ENCODE data around the gene HNRNPUL1. TPM values are rescaled to one million over a fixed set of nuclear protein-coding genes. Genes with fewer than 3 reads are reported as not detected.
A peak's percentile ranks its signal among the peaks of the same experiment; 100 is the strongest.
"Not testable (repeated sequence)": the region's sequence is repeated elsewhere in the genome, so short reads cannot be mapped to it uniquely, and the experiment has no call there.

HNRNPUL1 gene
- total RNA-seq, 1 donor from 2014 or later, result 244 TPM

- Mint-ChIP-seq H3K9me3 (no peaks in the 10 kb centered on the region), H3K27me3 (peaks cover 44% of the 10 kb centered on the region), H3K4me3 (no peak overlapping the region), H3K27ac (no peak overlapping the region), H3K36me3 (ENCODE audit: low read depth) (no peaks in the 10 kb centered on the region), H3K4me1 (peaks cover 12% of the 10 kb centered on the region)
- DNase-seq (no peak), ATAC-seq (ENCODE audit: low read depth) (no peak)
- no peak for TF ChIP-seq CTCF (IDR thresholded peaks at IDR 0.05)
- ChIA-PET CTCF (no interaction called here), POLR2A (no interaction called here)
- intact Hi-C loops (cut with micrococcal nuclease), result no loop called here
Measured at GRCh38 chr19:41224632-41225031, 39.5 kb upstream of the HNRNPUL1 start.

- Mint-ChIP-seq H3K27ac (no peak overlapping the region), H3K9me3 (no peaks in the 10 kb centered on the region), H3K36me3 (ENCODE audit: low read depth) (no peaks in the 10 kb centered on the region), H3K27me3 (peaks cover 39% of the 10 kb centered on the region), H3K4me3 (peak overlapping the region; percentile 58), H3K4me1 (peaks cover 12% of the 10 kb centered on the region)
- TF ChIP-seq CTCF (IDR thresholded peaks at IDR 0.05), result no peak
- CTCF ChIA-PET, result no interaction called here
- POLR2A ChIA-PET, result no interaction called here
- ATAC-seq (ENCODE audit: low read depth) (no peak), DNase-seq (no peak)
- intact Hi-C loops (cut with micrococcal nuclease), result no loop called here
Measured at GRCh38 chr19:41225238-41226052, 38.7 kb upstream of the HNRNPUL1 start.

- H3K36me3 Mint-ChIP-seq (ENCODE audit: low read depth), result no peaks in the 10 kb centered on the region
- ChIA-PET POLR2A (no interaction called here), CTCF (no interaction called here)
- intact Hi-C loops (cut with micrococcal nuclease), result no loop called here
- ATAC-seq (ENCODE audit: low read depth) (no peak), DNase-seq (no peak)
- H3K4me1 Mint-ChIP-seq, result peaks cover 12% of the 10 kb centered on the region
- peak overlapping the region; percentile 66 for H3K4me3 Mint-ChIP-seq
- no peak for TF ChIP-seq CTCF (IDR thresholded peaks at IDR 0.05)
- no peak overlapping the region for H3K27ac Mint-ChIP-seq
- no peaks in the 10 kb centered on the region for H3K9me3 Mint-ChIP-seq
- H3K27me3 Mint-ChIP-seq, result peaks cover 36% of the 10 kb centered on the region
Measured at GRCh38 chr19:41226053-41226873, 37.9 kb upstream of the HNRNPUL1 start.

- H3K27me3 Mint-ChIP-seq, result peaks cover 35% of the 10 kb centered on the region
- POLR2A ChIA-PET, result no interaction called here
- DNase-seq (no peak), ATAC-seq (ENCODE audit: low read depth) (no peak)
- H3K4me3 Mint-ChIP-seq, result no peak overlapping the region
- H3K9me3 Mint-ChIP-seq, result no peaks in the 10 kb centered on the region
- TF ChIP-seq CTCF (IDR thresholded peaks at IDR 0.05), result no peak
- intact Hi-C loops (cut with micrococcal nuclease), result no loop called here
- peaks cover 12% of the 10 kb centered on the region for H3K4me1 Mint-ChIP-seq
- no peaks in the 10 kb centered on the region for H3K36me3 Mint-ChIP-seq (ENCODE audit: low read depth)
- CTCF ChIA-PET, result no interaction called here
- H3K27ac Mint-ChIP-seq, result no peak overlapping the region
Measured at GRCh38 chr19:41226874-41227390, 37.2 kb upstream of the HNRNPUL1 start.

GRCh38 chr19:41228486-41228885 lies 35.7 kb upstream of the HNRNPUL1 start:
- TF ChIP-seq CTCF (IDR thresholded peaks at IDR 0.05), result no peak
- H3K27me3 Mint-ChIP-seq, result peaks cover 30% of the 10 kb centered on the region
- ChIA-PET POLR2A (no interaction called here), CTCF (no interaction called here)
- H3K4me3 Mint-ChIP-seq, result no peak overlapping the region
- ATAC-seq (ENCODE audit: low read depth) (no peak), DNase-seq (no peak)
- no peak overlapping the region for H3K27ac Mint-ChIP-seq
- H3K36me3 Mint-ChIP-seq (ENCODE audit: low read depth), result no peaks in the 10 kb centered on the region
- intact Hi-C loops (cut with micrococcal nuclease), result no loop called here
- H3K9me3 Mint-ChIP-seq, result no peaks in the 10 kb centered on the region
- H3K4me1 Mint-ChIP-seq, result peaks cover 12% of the 10 kb centered on the region

- DNase-seq; POLR2A ChIA-PET; intact Hi-C loops (cut with micrococcal nuclease); CTCF ChIA-PET; H3K9me3 Mint-ChIP-seq; H3K36me3 Mint-ChIP-seq (ENCODE audit: low read depth); H3K27ac Mint-ChIP-seq; ATAC-seq (ENCODE audit: low read depth); H3K4me3 Mint-ChIP-seq: not testable (repeated sequence)
- Mint-ChIP-seq H3K4me1 (peaks cover 12% of the 10 kb centered on the region), H3K27me3 (peaks cover 25% of the 10 kb centered on the region)
Measured at GRCh38 chr19:41229338-41229737, 34.8 kb upstream of the HNRNPUL1 start.

All from activated B cell treated with CpG ODN at 0.5 μM for 24 hours (primary cell).